Ectodermal cell (in vitro differentiated cells): Measurements from ENCODE around the gene PTPRN2.

Experiments
- H3K27ac ChIP-seq: 2 replicates; pipeline ENCODE4 v1.7.0; 2013; ENCODE audit warnings: mild to moderate bottlenecking, low read depth, low read length; ENCODE audit not compliant: insufficient read depth, poor library complexity, severe bottlenecking
- H3K27me3 ChIP-seq: 2 replicates; pipeline ENCODE4 v1.7.0; 2013; ENCODE audit warnings: mild to moderate bottlenecking, low read length; ENCODE audit not compliant: insufficient read depth, control insufficient read depth, poor library complexity, severe bottlenecking
- H3K36me3 ChIP-seq: one replicate; pipeline ENCODE4 v1.7.0; 2013; ENCODE audit warnings: low read length; ENCODE audit not compliant: control insufficient read depth, insufficient read depth
- H3K4me1 ChIP-seq: one replicate; pipeline ENCODE4 v1.7.0; 2013; ENCODE audit warnings: low read length; ENCODE audit not compliant: control insufficient read depth, insufficient read depth
- H3K4me3 ChIP-seq: 2 replicates; pipeline ENCODE4 v1.7.0; 2013; ENCODE audit warnings: low read depth, low read length, control low read depth; ENCODE audit not compliant: insufficient read depth
- H3K9me3 ChIP-seq: 2 replicates; pipeline ENCODE4 v1.7.0; 2013; ENCODE audit warnings: mild to moderate bottlenecking, low read length, moderate library complexity; ENCODE audit not compliant: control insufficient read depth
- WGBS, 2 experiments: methylation state at CpG; one replicate each; pipeline ENCODE4 v1.1.7; 2013; ENCODE audit warnings: missing lambda C conversion rate in 2 of 2; 5-methylcytosine and 5-hydroxymethylcytosine counted together

The PTPRN2 gene

DNA sequence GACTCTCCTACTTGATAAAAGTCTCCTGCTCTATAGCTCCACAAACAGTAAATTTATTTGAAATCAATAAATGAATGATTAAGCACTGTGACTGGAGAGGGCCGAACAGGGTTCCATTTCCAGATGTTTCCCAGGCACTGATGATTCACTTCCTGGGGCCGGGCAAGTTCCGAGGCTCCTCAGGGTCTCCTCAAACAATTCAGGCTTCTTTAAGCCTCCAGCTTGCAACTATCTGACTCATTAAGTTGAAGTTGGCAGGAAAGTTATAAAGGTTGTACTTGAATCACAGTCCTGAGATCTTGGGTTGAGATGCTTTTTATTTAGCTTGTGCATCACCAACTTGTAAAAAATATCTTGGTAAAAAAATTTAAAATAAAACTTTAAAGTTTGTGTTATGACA lies 637.9 kb downstream of the PTPRN2 start:
- H3K4me3 ChIP-seq, result no peak overlapping the region
- no peaks in the 10 kb centered on the region for H3K4me1 ChIP-seq
- H3K27me3 ChIP-seq, result no peaks in the 10 kb centered on the region
- peaks cover 13% of the 10 kb centered on the region for H3K9me3 ChIP-seq
- no peak overlapping the region for H3K27ac ChIP-seq
- H3K36me3 ChIP-seq, result no peaks in the 10 kb centered on the region
- WGBS, 2 experiments, result 50 to 61% methylated on average over 3 of the region's 3 CpGs

DNA sequence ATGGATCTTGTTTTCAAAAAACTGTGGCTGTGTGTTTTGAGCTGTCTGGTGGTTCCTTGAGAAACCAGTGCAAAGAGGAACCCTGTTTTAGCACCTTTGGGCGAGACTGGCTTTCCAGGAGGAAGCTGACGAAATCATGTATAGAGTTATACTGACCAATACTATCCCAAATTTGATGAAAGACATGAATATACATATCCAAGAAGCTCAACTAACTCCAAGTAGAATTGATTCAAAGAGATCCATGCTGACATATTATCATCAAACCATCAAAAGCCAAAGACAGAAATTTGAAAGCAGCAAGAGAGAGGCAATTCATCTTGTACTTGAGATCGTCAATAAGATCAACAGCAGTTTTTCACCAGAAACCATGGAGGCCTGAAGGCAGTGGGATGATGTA lies 640.1 kb downstream of the PTPRN2 start:
- Histone ChIP-seq H3K4me1 (no peaks in the 10 kb centered on the region), H3K9me3 (peaks cover 13% of the 10 kb centered on the region), H3K4me3 (no peak overlapping the region), H3K27ac (no peak overlapping the region), H3K27me3 (no peaks in the 10 kb centered on the region), H3K36me3 (no peaks in the 10 kb centered on the region)
- 63 to 82% methylated on average over 3 of the region's 3 CpGs for WGBS, 2 experiments

DNA sequence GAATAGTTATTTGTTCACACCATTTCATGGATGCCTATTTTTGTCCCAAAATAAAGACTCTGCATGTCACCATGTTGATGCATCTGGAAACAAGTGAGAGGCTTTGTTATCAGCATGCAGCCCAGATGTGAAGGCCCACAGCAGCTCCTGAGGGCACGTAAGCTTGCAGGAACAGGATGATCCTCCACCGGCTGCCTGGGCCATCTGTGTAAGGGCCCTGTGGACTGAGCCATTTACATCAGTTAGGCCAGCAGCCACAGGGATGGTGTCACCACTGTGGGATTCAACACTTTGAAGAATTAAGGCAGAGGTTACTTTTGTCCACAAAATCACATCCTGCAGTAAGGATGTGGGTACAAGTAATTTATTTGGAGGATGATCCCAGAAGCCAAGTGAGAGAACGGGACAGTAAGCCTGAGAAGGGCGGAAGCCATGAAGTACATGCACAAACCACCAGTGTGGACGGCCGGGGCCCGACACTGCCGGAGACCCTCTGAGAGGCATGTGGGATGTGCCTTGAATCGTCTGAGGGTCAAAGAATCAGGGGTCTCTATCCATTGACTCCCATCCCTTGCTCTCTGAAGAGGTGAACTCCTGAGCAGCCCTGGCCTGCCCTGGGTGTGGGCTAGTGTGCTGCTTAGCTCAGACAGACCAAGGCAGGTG lies 641.1 kb downstream of the PTPRN2 start:
- Histone ChIP-seq H3K36me3 (no peaks in the 10 kb centered on the region), H3K4me3 (no peak overlapping the region), H3K9me3 (peaks cover 13% of the 10 kb centered on the region), H3K27ac (no peak overlapping the region), H3K27me3 (no peaks in the 10 kb centered on the region), H3K4me1 (no peaks in the 10 kb centered on the region)
- 86 to 87% methylated on average over 9 of the region's 9 CpGs for WGBS, 2 experiments

DNA sequence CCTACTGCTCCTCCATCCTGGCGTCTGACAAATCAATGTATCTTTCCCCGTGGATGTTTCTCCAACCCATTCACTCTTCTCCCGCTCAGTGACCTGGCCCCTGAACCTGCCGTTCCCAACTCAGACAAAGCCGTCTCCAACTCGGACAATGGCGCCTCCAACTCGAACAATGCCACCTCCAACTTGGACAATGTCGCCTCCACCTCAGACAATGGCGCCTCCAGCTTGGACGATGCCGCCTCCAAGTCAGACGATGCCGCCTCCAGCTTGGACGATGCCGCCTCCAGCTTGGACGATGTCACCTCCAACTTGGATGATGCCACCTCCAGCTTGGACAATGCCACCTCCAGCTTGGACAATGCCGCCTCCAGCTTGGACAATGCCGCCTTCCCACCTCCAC lies 642.2 kb downstream of the PTPRN2 start:
- H3K36me3 ChIP-seq, result no peaks in the 10 kb centered on the region
- H3K9me3 ChIP-seq, result peaks cover 11% of the 10 kb centered on the region
- H3K4me3 ChIP-seq, result no peak overlapping the region
- no peak overlapping the region for H3K27ac ChIP-seq
- no peaks in the 10 kb centered on the region for H3K27me3 ChIP-seq
- 85 to 88% methylated on average over 19 of the region's 19 CpGs for WGBS, 2 experiments
- no peaks in the 10 kb centered on the region for H3K4me1 ChIP-seq

DNA sequence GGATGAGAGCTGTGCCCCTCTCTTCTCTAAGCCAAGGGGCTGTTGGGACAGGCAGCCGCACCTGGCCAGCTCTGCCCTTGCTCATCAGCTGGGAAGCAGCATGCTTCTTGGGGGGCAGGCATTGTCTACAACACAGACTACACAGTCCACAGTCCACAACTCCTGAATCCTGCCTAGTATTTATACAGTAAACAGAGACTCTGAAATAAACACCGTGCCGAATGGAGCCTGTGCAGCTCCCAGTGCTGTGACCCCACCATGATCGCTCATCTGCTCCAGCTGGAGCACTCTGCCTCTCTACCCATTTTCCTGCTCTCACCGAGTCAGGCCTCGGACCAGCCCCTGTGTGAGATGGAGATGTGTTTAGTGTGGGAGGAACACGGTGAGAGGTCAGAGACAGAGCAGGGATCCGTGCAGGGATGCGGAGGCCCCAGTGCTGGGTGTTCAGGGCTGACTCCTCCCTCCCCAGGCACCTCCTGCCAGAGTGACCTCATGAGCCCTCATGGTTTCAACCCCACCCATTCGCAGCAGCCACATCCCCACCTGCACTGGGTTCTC lies 642.8 kb downstream of the PTPRN2 start:
- H3K4me3 ChIP-seq, result no peak overlapping the region
- WGBS, 2 experiments, result 86 to 87% methylated on average over 10 of the region's 10 CpGs
- no peaks in the 10 kb centered on the region for H3K4me1 ChIP-seq
- peaks cover 11% of the 10 kb centered on the region for H3K9me3 ChIP-seq
- H3K27ac ChIP-seq, result no peak overlapping the region
- H3K27me3 ChIP-seq, result no peaks in the 10 kb centered on the region
- no peaks in the 10 kb centered on the region for H3K36me3 ChIP-seq

DNA sequence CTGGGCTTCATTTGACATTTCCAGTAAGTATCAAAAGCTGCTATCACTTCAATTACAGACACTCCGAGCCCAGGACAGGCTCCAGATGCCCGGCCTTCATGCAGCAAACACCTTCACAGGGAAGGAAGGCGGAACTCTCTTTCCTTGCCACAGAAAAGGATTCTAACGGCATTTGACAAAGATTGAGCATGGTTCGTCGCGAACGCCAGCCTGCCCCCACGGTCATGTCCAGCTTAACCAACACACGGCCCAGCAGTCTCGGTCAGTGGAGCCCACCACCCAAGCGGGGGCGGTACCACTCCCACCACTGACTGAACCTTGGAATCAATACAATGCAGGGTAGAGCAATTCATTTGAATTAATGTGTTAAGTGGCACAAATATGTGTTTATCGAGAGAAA lies 643.6 kb downstream of the PTPRN2 start:
- Histone ChIP-seq H3K27me3 (no peaks in the 10 kb centered on the region), H3K27ac (no peak overlapping the region), H3K4me1 (no peaks in the 10 kb centered on the region), H3K9me3 (peaks cover 13% of the 10 kb centered on the region), H3K36me3 (no peaks in the 10 kb centered on the region), H3K4me3 (no peak overlapping the region)
- WGBS, 2 experiments, result 85 to 92% methylated on average over 14 of the region's 14 CpGs

DNA sequence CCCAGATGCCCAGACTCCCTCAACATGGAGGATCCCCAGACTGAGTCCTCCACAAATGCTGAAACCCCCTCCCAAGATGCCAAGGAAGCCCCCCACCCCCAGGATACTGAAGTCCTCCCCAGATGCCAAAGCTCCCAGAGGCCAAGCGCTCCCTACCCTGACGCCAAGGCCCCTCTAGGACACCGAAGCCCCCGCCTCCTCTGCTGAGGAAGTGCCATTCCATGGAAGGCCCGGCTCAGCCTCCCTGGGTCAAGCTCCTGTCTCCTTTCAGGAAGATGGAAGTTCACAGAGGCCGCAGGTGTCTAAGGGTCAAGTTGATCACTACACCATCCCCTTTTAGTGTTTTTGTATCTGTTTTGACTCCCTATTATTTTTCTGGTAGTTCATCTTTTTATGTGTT lies 644.1 kb downstream of the PTPRN2 start:
- peaks cover 11% of the 10 kb centered on the region for H3K9me3 ChIP-seq
- no peak overlapping the region for H3K27ac ChIP-seq
- H3K4me1 ChIP-seq, result no peaks in the 10 kb centered on the region
- H3K36me3 ChIP-seq, result no peaks in the 10 kb centered on the region
- H3K27me3 ChIP-seq, result no peaks in the 10 kb centered on the region
- H3K4me3 ChIP-seq, result no peak overlapping the region
- 83 to 87% methylated on average over 6 of the region's 6 CpGs for WGBS, 2 experiments

DNA sequence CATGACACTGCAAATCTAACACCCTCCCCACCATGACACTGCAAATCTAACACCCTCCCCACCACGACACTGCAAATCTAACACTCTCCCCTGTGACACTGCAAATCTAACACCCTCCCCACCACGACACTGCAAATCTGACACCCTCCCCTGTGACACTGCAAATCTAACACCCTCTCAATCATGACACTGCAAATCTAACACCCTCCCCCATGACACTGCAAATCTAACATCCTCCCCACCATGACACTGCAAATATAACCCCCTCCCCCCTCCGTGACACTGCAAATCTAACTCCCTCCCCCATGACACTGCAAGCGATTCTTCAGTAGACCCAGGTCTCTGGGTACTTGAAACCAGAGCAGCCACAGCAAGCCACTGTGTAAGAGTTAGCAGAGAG lies 646.4 kb downstream of the PTPRN2 start:
- Histone ChIP-seq H3K36me3 (no peaks in the 10 kb centered on the region), H3K4me3 (no peak overlapping the region), H3K27ac (no peak overlapping the region), H3K27me3 (no peaks in the 10 kb centered on the region), H3K9me3 (peaks cover 10% of the 10 kb centered on the region), H3K4me1 (no peaks in the 10 kb centered on the region)
- 75 to 87% methylated on average over 4 of the region's 4 CpGs for WGBS, 2 experiments

DNA sequence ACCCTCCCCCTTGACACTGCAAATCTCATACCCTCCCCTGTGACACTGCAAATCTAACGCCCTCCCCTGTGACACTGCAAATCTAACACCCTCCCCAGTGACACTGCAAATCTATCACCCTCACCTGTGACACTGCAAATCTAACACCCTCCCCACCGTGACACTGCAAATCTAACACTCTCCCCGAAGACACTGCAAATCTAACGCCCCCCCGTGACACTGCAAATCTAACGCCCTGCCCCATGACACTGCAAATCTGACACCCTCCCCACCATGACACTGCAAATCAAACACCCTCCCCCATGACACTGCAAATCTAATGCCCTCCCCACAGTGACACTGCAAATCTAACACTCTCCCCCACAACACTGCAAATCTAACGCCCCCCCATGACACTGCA lies 647.1 kb downstream of the PTPRN2 start:
- H3K9me3 ChIP-seq, result peaks cover 10% of the 10 kb centered on the region
- H3K4me3 ChIP-seq, result no peak overlapping the region
- H3K27me3 ChIP-seq, result no peaks in the 10 kb centered on the region
- H3K36me3 ChIP-seq, result no peaks in the 10 kb centered on the region
- H3K27ac ChIP-seq, result no peak overlapping the region
- WGBS, 2 experiments, result 78 to 80% methylated on average over 6 to 7 of the region's 7 CpGs
- H3K4me1 ChIP-seq, result no peaks in the 10 kb centered on the region

DNA sequence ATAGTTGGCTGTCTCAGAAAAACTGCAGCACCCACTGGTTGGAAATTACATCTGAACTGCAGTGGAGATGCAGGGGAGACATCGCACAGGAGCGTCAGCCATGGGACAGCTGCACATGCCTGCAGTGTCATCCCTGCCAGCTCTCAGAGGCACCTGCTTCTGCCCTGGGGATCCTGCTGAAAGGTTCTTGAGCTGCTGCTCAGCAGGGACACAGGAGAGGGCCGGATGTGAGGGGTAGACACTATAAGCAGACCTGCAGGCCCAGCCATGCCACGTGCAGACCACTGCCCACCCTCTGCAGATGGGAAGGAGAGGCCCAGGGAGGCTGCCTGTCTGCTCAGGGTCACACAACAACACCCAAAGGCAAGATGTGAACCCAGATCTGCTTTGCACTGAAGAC lies 649.4 kb downstream of the PTPRN2 start:
- Histone ChIP-seq H3K27me3 (no peaks in the 10 kb centered on the region), H3K36me3 (no peaks in the 10 kb centered on the region), H3K4me1 (no peaks in the 10 kb centered on the region), H3K27ac (no peak overlapping the region), H3K4me3 (no peak overlapping the region), H3K9me3 (peaks cover 10% of the 10 kb centered on the region)
- 69 to 74% methylated on average over 4 of the region's 4 CpGs for WGBS, 2 experiments
